Measurements from ENCODE around the gene PPP5C.

Gene PPP5C

GRCh38 chr19:46407856-46408663 lies 61.2 kb downstream of the PPP5C start:
- no peak for DNase-seq (ENCODE audit: low read depth)
- H3K4me3 ChIP-seq (ENCODE audit: control insufficient read depth, low read depth, low read length), result no peak overlapping the region
- no peak for TF ChIP-seq CTCF (conservative IDR thresholded peaks at IDR 0.05; ENCODE audit: control insufficient read depth, insufficient read depth, low read depth, low read length)

GRCh38 chr19:46408664-46409039 lies 61.8 kb downstream of the PPP5C start:
- no peak overlapping the region for H3K4me3 ChIP-seq (ENCODE audit: control insufficient read depth, low read depth, low read length)
- DNase-seq (ENCODE audit: low read depth), result peak; percentile 58
- TF ChIP-seq CTCF (conservative IDR thresholded peaks at IDR 0.05; ENCODE audit: control insufficient read depth, insufficient read depth, low read depth, low read length), result no peak

GRCh38 chr19:46409191-46409590 lies 62.3 kb downstream of the PPP5C start:
- no peak overlapping the region for H3K4me3 ChIP-seq (ENCODE audit: control insufficient read depth, low read depth, low read length)
- no peak for DNase-seq (ENCODE audit: low read depth)
- no peak for TF ChIP-seq CTCF (conservative IDR thresholded peaks at IDR 0.05; ENCODE audit: control insufficient read depth, insufficient read depth, low read depth, low read length)

- no peak for TF ChIP-seq CTCF (conservative IDR thresholded peaks at IDR 0.05; ENCODE audit: control insufficient read depth, insufficient read depth, low read depth, low read length)
- H3K4me3 ChIP-seq (ENCODE audit: control insufficient read depth, low read depth, low read length), result peak overlapping the region; percentile 63
- no peak for DNase-seq (ENCODE audit: low read depth)
Observed at GRCh38 chr19:46410205-46411087, 63.6 kb downstream of the PPP5C start.

- no peak for DNase-seq (ENCODE audit: low read depth)
- peak overlapping the region; percentile 63 for H3K4me3 ChIP-seq (ENCODE audit: control insufficient read depth, low read depth, low read length)
- no peak for TF ChIP-seq CTCF (conservative IDR thresholded peaks at IDR 0.05; ENCODE audit: control insufficient read depth, insufficient read depth, low read depth, low read length)
Observed at GRCh38 chr19:46411088-46411924, 64.4 kb downstream of the PPP5C start.

GRCh38 chr19:46411925-46412649 lies 65.2 kb downstream of the PPP5C start:
- peak overlapping the region; percentile 63 for H3K4me3 ChIP-seq (ENCODE audit: control insufficient read depth, low read depth, low read length)
- no peak for DNase-seq (ENCODE audit: low read depth)
- no peak for TF ChIP-seq CTCF (conservative IDR thresholded peaks at IDR 0.05; ENCODE audit: control insufficient read depth, insufficient read depth, low read depth, low read length)

Data from fibroblast of mammary gland (primary cell).